H1 (cell line): Measurements from ENCODE around the gene CAVIN1. TPM values are rescaled to one million over a fixed set of nuclear protein-coding genes. Genes with fewer than 3 reads are reported as not detected.
"Not testable (repeated sequence)": the region's sequence is repeated elsewhere in the genome, so short reads cannot be mapped to it uniquely, and the experiment has no call there.

Source experiments
- CTCF ChIA-PET: fragments of 300-600 bp; sonication (Branson Sonifier 250); formaldehyde crosslinking; loops from one replicate; lab custom pipeline; 2021; ENCODE audit not compliant: partially characterized antibody; lab: Charles Lee
- POLR2A ChIA-PET: fragments of 300-600 bp; sonication (Branson Sonifier 250); formaldehyde crosslinking; loops from one replicate; lab custom pipeline; 2021; ENCODE audit warnings: inconsistent platforms; ENCODE audit not compliant: partially characterized antibody; lab: Charles Lee
- DNase-seq, 2 experiments: peaks; one replicate each; pipeline versions ENCODE4 v3.0.0 to v3.0.0-alpha.2; 2010 to 2022; ENCODE audit warnings: low spot score in 2 of 2, low read depth in 1 of 2, mixed read lengths in 1 of 2
- FAIRE-seq: peaks from 2 replicates; lab custom pipeline; 2011; peaks lifted over from hg19 to GRCh38; lab: Jason Lieb, UNC
- H2AFZ ChIP-seq: 2 replicates; pipeline ENCODE4 v1.8.1; 2012; ENCODE audit warnings: low read length, inconsistent platforms
- H2AK5ac ChIP-seq: 2 replicates; pipeline ENCODE4 v1.6.1; 2013; ENCODE audit warnings: low read depth, low read length
- H2BK120ac ChIP-seq: replicated peaks from 2 replicates; pipeline ENCODE3; 2013; ENCODE audit warnings: low read depth, low read length, inconsistent platforms
- H2BK12ac ChIP-seq: 2 replicates; pipeline ENCODE4 v1.6.1; 2013; ENCODE audit warnings: low read depth, low read length
- H2BK15ac ChIP-seq: 2 replicates; pipeline ENCODE4 v1.6.1; 2013; ENCODE audit warnings: low read length
- H2BK20ac ChIP-seq: 2 replicates; pipeline ENCODE4 v1.6.1; 2013; ENCODE audit warnings: low read length
- H2BK5ac ChIP-seq: 2 replicates; pipeline ENCODE4 v1.6.1; 2013; ENCODE audit warnings: low read depth, low read length
- H3K14ac ChIP-seq: 2 replicates; pipeline ENCODE4 v1.6.1; 2013; ENCODE audit warnings: inconsistent platforms; ENCODE audit not compliant: insufficient read length
- H3K18ac ChIP-seq: 2 replicates; pipeline ENCODE4 v1.6.1; 2013; ENCODE audit warnings: low read length; ENCODE audit errors: extremely low read depth
- H3K23ac ChIP-seq: 2 replicates; pipeline ENCODE4 v1.6.1; 2013; ENCODE audit warnings: inconsistent platforms; ENCODE audit not compliant: insufficient read length
- H3K23me2 ChIP-seq: 2 replicates; pipeline ENCODE4 v1.6.1; 2013; ENCODE audit warnings: low read depth, low read length
- H3K27ac ChIP-seq: 2 replicates; pipeline ENCODE4 v1.6.1; 2011; ENCODE audit warnings: low read depth, low read length, inconsistent platforms
- H3K27me3 ChIP-seq, 4 experiments: replicated peaks in 1 of 4; 1 replicate in 1 of 4; 2 replicates in 3 of 4; pipeline versions ENCODE4 v1.6.1 to v1.8.1; 2011 to 2013; ENCODE audit warnings: low read length in 3 of 4, mild to moderate bottlenecking in 3 of 4, inconsistent platforms in 2 of 4, mixed read lengths in 2 of 4, moderate library complexity in 1 of 4; ENCODE audit not compliant: control insufficient read depth in 3 of 4, insufficient read depth in 3 of 4; ENCODE audit errors: extremely low read depth in 1 of 4
- H3K36me3 ChIP-seq, 4 experiments: 2 replicates each; pipeline versions ENCODE4 v1.6.1 to v1.8.1; 2011 to 2013; ENCODE audit warnings: mild to moderate bottlenecking in 4 of 4, low read length in 3 of 4, moderate library complexity in 2 of 4, control low read depth in 1 of 4, inconsistent platforms in 1 of 4; ENCODE audit not compliant: insufficient read depth in 4 of 4, control insufficient read depth in 2 of 4
- H3K4ac ChIP-seq: replicated peaks from 2 replicates; pipeline ENCODE3; 2013; ENCODE audit warnings: low read length, low read depth, mixed read lengths, inconsistent platforms; ENCODE audit not compliant: insufficient read length
- H3K4me1 ChIP-seq, 4 experiments: replicated peaks in 1 of 4; 1 replicate in 1 of 4; 2 replicates in 3 of 4; pipeline versions ENCODE4 v1.6.1 to v1.8.1; 2011 to 2013; ENCODE audit warnings: low read length in 3 of 4, inconsistent platforms in 2 of 4, mixed read lengths in 1 of 4; ENCODE audit not compliant: insufficient read depth in 4 of 4, control insufficient read depth in 3 of 4
- H3K4me2 ChIP-seq, 2 experiments: 2 replicates each; pipeline versions ENCODE4 v1.6.1 to v1.8.1; 2011 to 2013; ENCODE audit warnings: low read depth in 2 of 2, low read length in 2 of 2, control low read depth in 1 of 2, inconsistent platforms in 1 of 2, mild to moderate bottlenecking in 1 of 2; ENCODE audit not compliant: insufficient read depth in 1 of 2
- H3K4me3 ChIP-seq, 4 experiments: fragments of 200-600, 300-600 bp in 1 of 4; sonication (generic), shearing (Covaris generic), sonication (Bioruptor Twin) in 1 of 4; 2 replicates each; pipeline versions ENCODE4 v1.5.1 to v1.8.1; 2011 to 2016; ENCODE audit warnings: low read length in 4 of 4, low read depth in 3 of 4, control low read depth in 2 of 4, inconsistent platforms in 2 of 4, mild to moderate bottlenecking in 2 of 4, mixed read lengths in 1 of 4, moderate library complexity in 1 of 4; ENCODE audit not compliant: insufficient read depth in 2 of 4; ENCODE audit errors: extremely low read depth in 1 of 4
- H3K56ac ChIP-seq: replicated peaks from 2 replicates; pipeline ENCODE3; 2013; ENCODE audit warnings: low read depth, mild to moderate bottlenecking, mixed read lengths, low read length, inconsistent platforms; ENCODE audit not compliant: insufficient read length
- H3K79me1 ChIP-seq: 2 replicates; pipeline ENCODE4 v1.6.1; 2013; ENCODE audit warnings: low read depth, low read length, control low read depth
- H3K79me2 ChIP-seq, 2 experiments: 2 replicates each; pipeline versions ENCODE4 v1.6.1 to v1.8.1; 2012 to 2013; ENCODE audit warnings: low read length in 2 of 2, mild to moderate bottlenecking in 2 of 2, inconsistent platforms in 1 of 2; ENCODE audit not compliant: insufficient read depth in 2 of 2, control insufficient read depth in 1 of 2
- H3K9ac ChIP-seq, 4 experiments: replicated peaks in 1 of 4; 1 replicate in 1 of 4; 2 replicates in 3 of 4; pipeline versions ENCODE4 v1.6.1 to v1.8.1; 2011 to 2013; ENCODE audit warnings: low read depth in 3 of 4, low read length in 3 of 4, control low read depth in 2 of 4, mild to moderate bottlenecking in 2 of 4, moderate library complexity in 2 of 4, inconsistent platforms in 1 of 4; ENCODE audit errors: extremely low read depth in 1 of 4
- H3K9me3 ChIP-seq, 2 experiments: 2 replicates each; pipeline versions ENCODE4 v1.6.1 to v1.8.1; 2012 to 2013; ENCODE audit warnings: mild to moderate bottlenecking in 2 of 2, moderate library complexity in 2 of 2, control low read depth in 1 of 2, inconsistent platforms in 1 of 2, low read depth in 1 of 2, low read length in 1 of 2, mixed read lengths in 1 of 2; ENCODE audit not compliant: insufficient read depth in 2 of 2
- H4K20me1 ChIP-seq, 2 experiments: replicated peaks in 1 of 2; 2 replicates each; pipeline versions ENCODE3 to v1.8.1; 2011 to 2013; ENCODE audit warnings: inconsistent platforms in 2 of 2, low read length in 2 of 2, mild to moderate bottlenecking in 1 of 2; ENCODE audit not compliant: insufficient read depth in 2 of 2, control insufficient read depth in 1 of 2
- H4K5ac ChIP-seq: 2 replicates; pipeline ENCODE4 v1.6.1; 2013; ENCODE audit warnings: low read length, low read depth, mixed read lengths, inconsistent platforms; ENCODE audit not compliant: insufficient read length
- H4K8ac ChIP-seq: 2 replicates; pipeline ENCODE4 v1.8.0; 2013; ENCODE audit warnings: mild to moderate bottlenecking, moderate library complexity, low read length, inconsistent platforms; ENCODE audit not compliant: insufficient read depth; ENCODE audit errors: extremely low read depth
- H4K91ac ChIP-seq: replicated peaks from 2 replicates; pipeline ENCODE3; 2013; ENCODE audit warnings: low read length, mixed read lengths, inconsistent platforms; ENCODE audit not compliant: insufficient read length
- BCL11A ChIP-seq, 2 experiments: IDR thresholded peaks; one replicate each; pipeline ENCODE4 v1.6.1; 2011; ENCODE audit warnings: low read depth in 2 of 2, low read length in 2 of 2, mild to moderate bottlenecking in 2 of 2
- CHD1 ChIP-seq: IDR thresholded peaks from 2 replicates; pipeline ENCODE4 v1.6.1; 2012; ENCODE audit warnings: low read depth, low read length, improper control_type of control experiment
- SIRT6 ChIP-seq: IDR thresholded peaks from one replicate; pipeline ENCODE4 v1.7.1; 2012; ENCODE audit warnings: low read length, inconsistent platforms
- WGBS, 2 experiments: shearing (Covaris generic) in 1 of 2; methylation state at CpG; one replicate each; pipeline versions ENCODE4 v1.1.6 to v1.1.7; 2013 to 2015; ENCODE audit warnings: low lambda C conversion rate in 2 of 2, mixed read lengths in 2 of 2, inconsistent platforms in 1 of 2, low coverage in 1 of 2, missing lambda C conversion rate in 1 of 2; ENCODE audit not compliant: insufficient replicate concordance in 2 of 2, insufficient coverage in 1 of 2, insufficient read length in 1 of 2; ENCODE audit errors: extremely low coverage in 1 of 2, missing lambda C conversion rate in 1 of 2; 5-methylcytosine and 5-hydroxymethylcytosine counted together
- polyA plus RNA-seq, 7 experiments: library from polyadenylated mRNA; depleted of rRNA in 3 of 7; stranded (reverse) in 5 of 7; unstranded in 2 of 7; fragments of >200 nt in 5 of 7; fragments of 200-250 nt in 2 of 7; gene quantifications; 1 replicate in 5 of 7; 2 replicates in 1 of 7; 4 replicates in 1 of 7; pipeline versions ENCODE4 v1.2.1 to v1.2.3, GENCODE V29; 2011 to 2013; ENCODE audit warnings: missing spikeins in 2 of 7, mixed read lengths in 2 of 7
- total RNA-seq: library from RNA; stranded (reverse); fragmentation: NEBNext Ultra II Directional; extraction: Animal tissue kit (Norgen Biotek cat#: 25700); gene quantifications from 2 replicates; pipeline ENCODE4 v1.2.1, GENCODE V29; 2021

Gene CAVIN1
- total and polyA plus RNA-seq, 2 of the 8 experiments (the other 6 are each of a cell fraction or from before 2014, with no cell fraction given) = 16.2 to 41.6 TPM

GRCh38 chr17:42421136-42421506 is 1.9 kb downstream of the CAVIN1 start (continued):
- TF ChIP-seq CHD1 (no peak), BCL11A (IDR thresholded peaks at IDR 0.05; ENCODE audit: low read depth in 2 of 2, low read length in 2 of 2) (no peak), SIRT6 (no peak)

GRCh38 chr17:42417981-42418380 is 5.1 kb downstream of the CAVIN1 start:
- H3K56ac ChIP-seq = not testable (repeated sequence)

More at GRCh38 chr17:42417981-42418380, 5.1 kb downstream of the CAVIN1 start:
- not testable (repeated sequence) for H3K9me3 ChIP-seq, H4K8ac ChIP-seq, H4K5ac ChIP-seq, H2AFZ ChIP-seq, H2BK12ac ChIP-seq, H3K18ac ChIP-seq, H4K91ac ChIP-seq, H3K14ac ChIP-seq, H2BK15ac ChIP-seq, H3K4ac ChIP-seq, H3K23ac ChIP-seq, H3K4me2 ChIP-seq, H3K4me3 ChIP-seq, FAIRE-seq, H3K36me3 ChIP-seq, H2BK5ac ChIP-seq, DNase-seq, H2BK20ac ChIP-seq, H3K9ac ChIP-seq, H4K20me1 ChIP-seq, H3K27ac ChIP-seq, H2BK120ac ChIP-seq, H2AK5ac ChIP-seq
- Histone ChIP-seq H3K27me3 (peaks cover 0 to 13% (median 10%) of the 10 kb centered on the region in 4 experiments; a peak in 6 of 7 replicates), H3K79me1 (peaks cover 12% of the 10 kb centered on the region), H3K4me1 (peaks cover 0 to 26% (median 14%) of the 10 kb centered on the region in 4 experiments; a peak in 4 of 7 replicates), H3K23me2 (peaks cover 13% of the 10 kb centered on the region), H3K79me2 (peaks cover 0 to 19% of the 10 kb centered on the region in 2 experiments; a peak in 2 of 4 replicates)
- WGBS, 2 experiments = 100% methylated on average over 1 of the region's 5 CpGs; no CpG with 5 or more reads in 1 of the 2 experiments
- ChIA-PET POLR2A (interaction anchor here (0.7 to 1.4 kb wide), 2 partner anchors 11 to 24 kb away, joined by 3 read pairs; no protein-coding TSS in a partner anchor), CTCF (interaction anchor here (23.6 kb wide), 1 partner anchor 99 kb away, joined by 542 read pairs; no protein-coding TSS in a partner anchor)
